Endothelial cell of umbilical vein (primary cell): ENCODE data around the gene DNAJC7. TPM values are rescaled to one million over a fixed set of nuclear protein-coding genes. Genes with fewer than 3 reads are reported as not detected.

Source experiments
- BruUV-seq: library from RNA; stranded (reverse); fragments of 400-500 nt; replicated peaks from 2 replicates; lab custom pipeline; 2021; lab: Mats Ljungman, UMichigan
- CTCF ChIA-PET: fragments of 300-600, 350-600 bp; sonication (Branson Sonifier 250); formaldehyde crosslinking; loops from one replicate; lab custom pipeline; 2021; ENCODE audit warnings: antibody characterized with exemption, inconsistent platforms; lab: Charles Lee
- POLR2A ChIA-PET: fragments of 300-600, 350-600 bp; sonication (Branson Sonifier 250); formaldehyde crosslinking; loops from one replicate; lab custom pipeline; 2021; ENCODE audit warnings: antibody characterized with exemption, inconsistent platforms; lab: Charles Lee
- DNase-seq: peaks from one replicate; pipeline ENCODE4 v3.0.0-alpha.2; 2011; ENCODE audit warnings: low read depth, low spot score
- FAIRE-seq: peaks from 2 replicates; lab custom pipeline; 2011; peaks lifted over from hg19 to GRCh38; lab: Jason Lieb, UNC
- H2AFZ ChIP-seq: 2 replicates; pipeline ENCODE4 v1.6.0; 2012; ENCODE audit warnings: low read depth, low read length, control low read depth, inconsistent platforms
- H3K27ac ChIP-seq: 2 replicates; pipeline ENCODE4 v1.5.1; 2011; ENCODE audit warnings: low read depth, mild to moderate bottlenecking, control low read depth, low read length, moderate library complexity; ENCODE audit not compliant: insufficient read depth
- H3K27me3 ChIP-seq, 2 experiments: 2 replicates each; pipeline versions ENCODE4 v1.6.0 to v1.6.1; 2011; ENCODE audit warnings: low read length in 2 of 2, mixed read lengths in 1 of 2; ENCODE audit not compliant: control insufficient read depth in 2 of 2, insufficient read depth in 2 of 2
- H3K36me3 ChIP-seq, 2 experiments: 2 replicates in 1 of 2; 3 replicates in 1 of 2; pipeline ENCODE4 v1.5.1; 2011; ENCODE audit warnings: low read length in 2 of 2, mild to moderate bottlenecking in 1 of 2, moderate library complexity in 1 of 2; ENCODE audit not compliant: control insufficient read depth in 2 of 2, insufficient read depth in 2 of 2; ENCODE audit errors: extremely low read depth in 1 of 2
- H3K4me1 ChIP-seq: 3 replicates; pipeline ENCODE4 v1.5.1; 2011; ENCODE audit warnings: mild to moderate bottlenecking, low read length; ENCODE audit not compliant: control insufficient read depth, insufficient read depth; ENCODE audit errors: extremely low read depth
- H3K4me2 ChIP-seq: 2 replicates; pipeline ENCODE4 v1.6.1; 2011; ENCODE audit warnings: low read length, control low read depth, mixed read lengths; ENCODE audit not compliant: insufficient read depth
- H3K4me3 ChIP-seq, 3 experiments: fragments of 200-600 bp in 1 of 3; sonication (generic), shearing (Covaris generic) in 1 of 3; replicated peaks in 1 of 3; 2 replicates each; pipeline ENCODE4 v1.5.1; 2011 to 2016; ENCODE audit warnings: control low read depth in 3 of 3, low read length in 3 of 3, mild to moderate bottlenecking in 2 of 3, inconsistent platforms in 1 of 3, low read depth in 1 of 3, moderate library complexity in 1 of 3; ENCODE audit not compliant: insufficient read depth in 1 of 3
- H3K79me2 ChIP-seq: 2 replicates; pipeline ENCODE4 v1.6.0; 2012; ENCODE audit warnings: low read length, inconsistent platforms; ENCODE audit not compliant: control insufficient read depth, insufficient read depth
- H3K9ac ChIP-seq: replicated peaks from 2 replicates; pipeline ENCODE3; 2011; ENCODE audit warnings: low read length, control low read depth; ENCODE audit not compliant: insufficient read depth; ENCODE audit errors: extremely low read depth
- H3K9me1 ChIP-seq: replicated peaks from 3 replicates; pipeline ENCODE4 v1.6.0; 2011; ENCODE audit warnings: mild to moderate bottlenecking, low read length; ENCODE audit not compliant: control insufficient read depth, insufficient read depth; ENCODE audit errors: extremely low read depth
- H3K9me3 ChIP-seq: replicated peaks from 2 replicates; pipeline ENCODE4 v1.5.1; 2012; ENCODE audit warnings: low read length, inconsistent platforms; ENCODE audit not compliant: control insufficient read depth, insufficient read depth
- H4K20me1 ChIP-seq: replicated peaks from 2 replicates; pipeline ENCODE3; 2011; ENCODE audit warnings: mild to moderate bottlenecking, low read length; ENCODE audit not compliant: control insufficient read depth, insufficient read depth; ENCODE audit errors: extremely low read depth
- EZH2 ChIP-seq: IDR thresholded peaks from 2 replicates; pipeline ENCODE4 v1.6.1; 2012; ENCODE audit warnings: borderline replicate concordance, low read depth, mild to moderate bottlenecking, moderate library complexity, low read length, inconsistent platforms; ENCODE audit not compliant: severe bottlenecking
- FOS ChIP-seq: IDR thresholded peaks from 2 replicates; pipeline ENCODE4 v1.6.1; 2011; ENCODE audit warnings: mild to moderate bottlenecking, low read length, moderate library complexity, borderline replicate concordance; ENCODE audit not compliant: insufficient read depth
- GATA2 ChIP-seq: IDR thresholded peaks from 2 replicates; pipeline ENCODE4 v1.7.0; 2011; ENCODE audit warnings: low read depth, mild to moderate bottlenecking, moderate library complexity, mixed read lengths, low read length; ENCODE audit not compliant: insufficient read length, insufficient read depth
- JUN ChIP-seq: IDR thresholded peaks from 2 replicates; pipeline ENCODE4 v1.6.1; 2011; ENCODE audit warnings: borderline replicate concordance, low read depth; ENCODE audit not compliant: insufficient read length, insufficient read depth
- MAX ChIP-seq: IDR thresholded peaks from 2 replicates; pipeline ENCODE4 v1.6.1; 2011; ENCODE audit not compliant: insufficient read depth, insufficient read length
- MYC ChIP-seq: IDR thresholded peaks from one replicate; pipeline ENCODE4 v1.6.1; 2011; ENCODE audit warnings: mild to moderate bottlenecking, low read depth, low read length
- POLR2A ChIP-seq: IDR thresholded peaks from 2 replicates; pipeline ENCODE4 v1.6.1; 2012; ENCODE audit warnings: low read depth, mild to moderate bottlenecking, control low read depth, low read length
- POLR2AphosphoS5 ChIP-seq: IDR thresholded peaks from 2 replicates; pipeline ENCODE4 v1.6.1; 2012; ENCODE audit warnings: low read depth, mild to moderate bottlenecking, control low read depth, low read length, moderate library complexity; ENCODE audit not compliant: insufficient read depth
- dilution Hi-C: fragments of 300-500 bp; cut with MboI; formaldehyde crosslinking; loops from one replicate; pipeline ENCODE4 v1.15.0; 2019; ENCODE audit warnings: low sequenced_read_pairs; ENCODE audit not compliant: extremely low pct_ligation_motif_present
- intact Hi-C: fragments of 100-400 bp; cut with micrococcal nuclease; formaldehyde crosslinking; loops from one replicate; pipeline ENCODE4 v1.10.0; 2022
- polyA plus RNA-seq, 4 experiments: library from polyadenylated mRNA; depleted of rRNA in 3 of 4; stranded (reverse) in 3 of 4; unstranded in 1 of 4; fragments of >200 nt; gene quantifications; 2 replicates each; pipeline versions ENCODE4 v1.2.1 to v1.2.3, GENCODE V29; 2011 to 2012; ENCODE audit warnings: missing spikeins in 1 of 4
- total RNA-seq: library from RNA; stranded (reverse); gene quantifications from 2 replicates; pipeline ENCODE4 v1.2.3, GENCODE V29; 2021

The DNAJC7 gene
- total and polyA plus RNA-seq, 2 donors (not counting 3 experiments of a cell fraction or from before 2014, with no cell fraction given) = 19.8 to 111 TPM

- POLR2A ChIA-PET = no interaction called here
- FAIRE-seq = no peak
- dilution Hi-C loops = loop anchor here (25.0 kb wide), 1 partner anchor 140 kb away; the partner anchor contains the start of genes DHX58, HSPB9 and KAT2A
Measured at GRCh38 chr17:41971721-41972523, 45.3 kb downstream of the DNAJC7 start.

GRCh38 chr17:41970901-41971331, 46.3 kb downstream of the DNAJC7 start:
- Histone ChIP-seq H4K20me1 (no peaks in the 10 kb centered on the region), H3K4me2 (no peak overlapping the region), H3K36me3 (peaks cover 4 to 48% of the 10 kb centered on the region in 2 experiments), H3K4me1 (peaks cover 9% of the 10 kb centered on the region), H3K9me1 (no peaks in the 10 kb centered on the region), H3K9me3 (no peaks in the 10 kb centered on the region), H2AFZ (no peak overlapping the region), H3K27ac (no peak overlapping the region), H3K79me2 (peaks cover 22% of the 10 kb centered on the region), H3K9ac (no peak overlapping the region), H3K27me3 (no peaks in the 10 kb centered on the region), H3K4me3 (no peak overlapping the region)
- no TSS peak for BruUV-seq
- FAIRE-seq = no peak
- dilution Hi-C loops (loop anchor here (25.0 kb wide), 1 partner anchor 141 kb away; the partner anchor contains the start of genes DHX58, HSPB9 and KAT2A), intact Hi-C loops (no loop called here)
- ChIA-PET POLR2A (no interaction called here), CTCF (no interaction called here)
- TF ChIP-seq GATA2 (no peak), EZH2 (no peak), JUN (no peak), POLR2A (no peak)
- peak; percentile 33 for DNase-seq

More at GRCh38 chr17:41971721-41972523, 45.3 kb downstream of the DNAJC7 start:
- Histone ChIP-seq H3K4me1 (peaks cover 5% of the 10 kb centered on the region), H3K79me2 (peaks cover 21% of the 10 kb centered on the region), H3K27me3 (no peaks in the 10 kb centered on the region), H2AFZ (no peak overlapping the region), H3K9ac (no peak overlapping the region), H3K4me2 (no peak overlapping the region), H3K36me3 (peaks cover 11 to 54% of the 10 kb centered on the region in 2 experiments), H3K27ac (no peak overlapping the region), H3K9me3 (no peaks in the 10 kb centered on the region), H4K20me1 (no peaks in the 10 kb centered on the region), H3K4me3 (no peak overlapping the region), H3K9me1 (no peaks in the 10 kb centered on the region)
- CTCF ChIA-PET = interaction anchor here (1.5 kb wide), 1 partner anchor 8 kb away, joined by 3 read pairs; no protein-coding TSS in a partner anchor
- no TSS peak for BruUV-seq
- intact Hi-C loops = no loop called here
- TF ChIP-seq POLR2A (no peak), POLR2AphosphoS5 (no peak), MAX (no peak), GATA2 (no peak), EZH2 (no peak), FOS (no peak), MYC (no peak)
- no peak for DNase-seq
